ENCODE data around the gene PIP4K2A.

Gene PIP4K2A

GRCh38 chr10:22643116-22643515, 71.3 kb downstream of the PIP4K2A start:
- H3K4me1 ChIP-seq = peaks cover 21 to 39% (median 31%) of the 10 kb centered on the region in 10 experiments
- peaks cover 0 to 26% (median 6%) of the 10 kb centered on the region in 11 experiments; a peak in 9 of 22 replicates for H3K36me3 ChIP-seq
- H3K4me3 ChIP-seq = no peak overlapping the region
- no peak overlapping the region for H3K27ac ChIP-seq
- peaks cover under 1 to 77% (median 36%) of the 10 kb centered on the region in 11 experiments; a peak in 16 of 22 replicates for H4K20me1 ChIP-seq
- no peak for TF ChIP-seq Cebpa-rat (IDR thresholded peaks at IDR 0.05)
- H3K9ac ChIP-seq = no peak overlapping the region
- H3K9me3 ChIP-seq (replicated peaks in 1 of 11) = peaks cover 0 to 7% (median 0%) of the 10 kb centered on the region in 11 experiments; a peak in 2 of 22 replicates
- H3K4me2 ChIP-seq = peak overlapping the region in 6 of 11 experiments; percentile 34 to 49 (median 44); a peak in 6 of 22 replicates
- no peaks in the 10 kb centered on the region for H3K27me3 ChIP-seq

DNA sequence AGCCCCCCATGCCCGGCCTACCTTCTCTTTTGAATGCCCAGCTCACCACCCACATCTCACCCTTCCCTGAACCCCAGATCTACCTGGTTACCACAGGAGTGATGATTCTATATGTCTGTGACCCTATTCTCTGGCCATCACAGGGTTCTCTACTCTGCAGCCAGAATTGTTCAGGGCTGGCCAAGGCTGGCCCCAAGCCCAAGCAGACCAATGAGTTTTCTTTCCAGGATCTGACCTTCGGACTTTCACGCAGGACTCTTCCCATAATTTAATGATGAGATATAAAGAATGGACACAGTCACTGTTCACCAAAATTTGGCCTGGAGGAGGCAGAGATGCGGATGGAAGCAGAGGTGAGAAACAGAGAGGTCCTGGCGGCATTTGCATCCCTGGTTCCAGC, 72.6 kb downstream of the PIP4K2A start:
- Histone ChIP-seq H3K9me3 (replicated peaks in 1 of 11) (peaks cover 0 to 9% (median 0%) of the 10 kb centered on the region in 11 experiments; a peak in 8 of 22 replicates), H3K27me3 (no peaks in the 10 kb centered on the region), H3K4me2 (no peak overlapping the region), H3K9ac (no peak overlapping the region), H3K4me1 (peaks cover 9 to 26% (median 19%) of the 10 kb centered on the region in 10 experiments; a peak in 19 of 20 replicates), H3K36me3 (peaks cover 0 to 34% (median 6%) of the 10 kb centered on the region in 11 experiments; a peak in 9 of 22 replicates), H4K20me1 (peaks cover 0 to 66% (median 31%) of the 10 kb centered on the region in 11 experiments; a peak in 14 of 22 replicates), H3K27ac (no peak overlapping the region), H3K4me3 (no peak overlapping the region)
- TF ChIP-seq Cebpa-rat (IDR thresholded peaks at IDR 0.05) = no peak

DNA sequence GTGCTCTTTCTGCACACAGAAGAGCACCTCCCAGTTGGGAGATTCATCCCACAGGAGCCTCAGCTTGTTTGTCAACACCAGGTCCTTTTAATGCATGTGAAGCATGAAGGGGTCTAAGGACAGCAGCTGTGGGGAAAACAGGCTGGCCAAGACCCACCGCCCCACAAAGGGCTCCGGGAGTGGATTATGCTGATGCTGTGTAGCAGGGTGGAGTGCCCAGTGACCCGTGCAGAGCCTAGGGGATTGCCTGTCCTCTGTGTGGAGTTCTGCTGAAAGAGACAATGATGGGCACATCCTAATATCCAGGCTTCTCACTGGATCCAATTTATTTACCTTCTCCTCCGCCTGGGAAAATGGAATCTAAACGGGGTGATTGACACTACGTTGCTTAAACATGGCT, 74.0 kb downstream of the PIP4K2A start:
- Histone ChIP-seq H3K36me3 (peaks cover 0 to 34% (median 6%) of the 10 kb centered on the region in 11 experiments; a peak in 8 of 22 replicates), H3K27ac (no peak overlapping the region), H3K27me3 (no peaks in the 10 kb centered on the region), H3K4me2 (no peak overlapping the region), H3K4me1 (peaks cover 9 to 36% (median 14%) of the 10 kb centered on the region in 10 experiments; a peak in 18 of 20 replicates), H4K20me1 (peaks cover 0 to 74% (median 22%) of the 10 kb centered on the region in 11 experiments; a peak in 14 of 22 replicates), H3K4me3 (no peak overlapping the region), H3K9me3 (replicated peaks in 1 of 11) (peaks cover 0 to 15% (median 0%) of the 10 kb centered on the region in 11 experiments; a peak in 8 of 22 replicates), H3K9ac (no peak overlapping the region)
- TF ChIP-seq Cebpa-rat (IDR thresholded peaks at IDR 0.05) = no peak

DNA sequence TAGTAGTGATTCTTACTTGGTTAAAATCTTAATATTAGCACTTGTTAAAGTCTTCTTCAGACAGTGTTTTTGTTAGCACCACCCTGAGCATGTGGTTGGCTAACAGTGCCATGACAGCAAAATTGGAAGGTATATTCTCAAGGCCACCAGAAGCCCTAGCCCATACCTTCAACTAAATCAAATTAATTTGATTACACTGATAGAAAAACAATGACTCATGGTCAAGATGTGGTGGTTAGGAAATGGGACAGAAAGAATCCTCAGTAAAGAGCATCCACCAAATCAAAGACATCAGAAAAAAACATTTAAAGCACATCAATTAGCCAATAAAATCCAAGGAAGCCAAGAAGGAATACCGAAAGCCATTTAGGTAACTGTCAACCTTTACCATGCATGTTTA, 75.5 kb downstream of the PIP4K2A start:
- Histone ChIP-seq H3K27ac (no peak overlapping the region), H3K9me3 (replicated peaks in 1 of 11) (peaks cover 0 to 15% (median 0%) of the 10 kb centered on the region in 11 experiments; a peak in 8 of 22 replicates), H3K4me2 (no peak overlapping the region), H3K36me3 (peaks cover 0 to 34% (median 6%) of the 10 kb centered on the region in 11 experiments; a peak in 8 of 22 replicates), H3K27me3 (no peaks in the 10 kb centered on the region), H3K4me1 (peaks cover 3 to 28% (median 7%) of the 10 kb centered on the region in 10 experiments; a peak in 18 of 20 replicates), H3K9ac (no peak overlapping the region), H4K20me1 (peaks cover 0 to 71% (median 17%) of the 10 kb centered on the region in 11 experiments; a peak in 15 of 22 replicates), H3K4me3 (no peak overlapping the region)
- no peak for TF ChIP-seq Cebpa-rat (IDR thresholded peaks at IDR 0.05)

- Histone ChIP-seq H4K20me1 (peaks cover 0 to 70% (median 16%) of the 10 kb centered on the region in 11 experiments; a peak in 11 of 22 replicates), H3K4me2 (no peak overlapping the region)
Observed at GRCh38 chr10:22637491-22637890, 76.9 kb downstream of the PIP4K2A start.

GRCh38 chr10:22635650-22636049, 78.7 kb downstream of the PIP4K2A start:
- peaks cover 0 to 15% (median 4%) of the 10 kb centered on the region in 11 experiments; a peak in 7 of 22 replicates for H3K9me3 ChIP-seq (replicated peaks in 1 of 11)
- peaks cover 0 to 23% (median 0%) of the 10 kb centered on the region in 11 experiments; a peak in 4 of 22 replicates for H3K36me3 ChIP-seq
- H3K27ac ChIP-seq = no peak overlapping the region
- peak overlapping the region in 3 of 11 experiments; percentile 53 to 67 (median 56); a peak in 4 of 22 replicates for H3K4me2 ChIP-seq
- H3K4me1 ChIP-seq = peaks cover 3 to 52% (median 7%) of the 10 kb centered on the region in 10 experiments; a peak in 17 of 20 replicates
- no peaks in the 10 kb centered on the region for H3K27me3 ChIP-seq
- H4K20me1 ChIP-seq = peaks cover 0 to 58% (median 15%) of the 10 kb centered on the region in 11 experiments; a peak in 10 of 22 replicates
- TF ChIP-seq Cebpa-rat (IDR thresholded peaks at IDR 0.05) = no peak
- no peak overlapping the region for H3K4me3 ChIP-seq
- H3K9ac ChIP-seq = no peak overlapping the region

More at GRCh38 chr10:22637491-22637890, 76.9 kb downstream of the PIP4K2A start:
- H3K9me3 ChIP-seq (replicated peaks in 1 of 11) = peaks cover 0 to 15% (median 0%) of the 10 kb centered on the region in 11 experiments; a peak in 8 of 22 replicates
- no peak overlapping the region for H3K27ac ChIP-seq
- no peak overlapping the region for H3K9ac ChIP-seq
- peaks cover 0 to 33% (median 0%) of the 10 kb centered on the region in 10 experiments; a peak in 6 of 20 replicates for H3K4me1 ChIP-seq
- H3K27me3 ChIP-seq = no peaks in the 10 kb centered on the region
- H3K4me3 ChIP-seq = no peak overlapping the region
- peaks cover 0 to 30% (median 6%) of the 10 kb centered on the region in 11 experiments; a peak in 8 of 22 replicates for H3K36me3 ChIP-seq
- no peak for TF ChIP-seq Cebpa-rat (IDR thresholded peaks at IDR 0.05)

- Histone ChIP-seq H3K9ac (no peak overlapping the region), H3K27me3 (no peaks in the 10 kb centered on the region), H3K4me2 (peak overlapping the region in 2 of 11 experiments; percentile 56 to 67; a peak in 1 of 22 replicates), H3K27ac (no peak overlapping the region), H3K4me1 (peaks cover 12 to 59% (median 15%) of the 10 kb centered on the region in 10 experiments), H3K36me3 (peaks cover 0 to 18% (median 0%) of the 10 kb centered on the region in 11 experiments; a peak in 3 of 22 replicates), H4K20me1 (peaks cover 0 to 51% (median 11%) of the 10 kb centered on the region in 11 experiments; a peak in 9 of 22 replicates), H3K9me3 (replicated peaks in 1 of 11) (peaks cover 0 to 15% (median 4%) of the 10 kb centered on the region in 11 experiments; a peak in 7 of 22 replicates), H3K4me3 (no peak overlapping the region)
- TF ChIP-seq Cebpa-rat (IDR thresholded peaks at IDR 0.05) = no peak
Observed at GRCh38 chr10:22634606-22635459, 79.5 kb downstream of the PIP4K2A start.

DNA sequence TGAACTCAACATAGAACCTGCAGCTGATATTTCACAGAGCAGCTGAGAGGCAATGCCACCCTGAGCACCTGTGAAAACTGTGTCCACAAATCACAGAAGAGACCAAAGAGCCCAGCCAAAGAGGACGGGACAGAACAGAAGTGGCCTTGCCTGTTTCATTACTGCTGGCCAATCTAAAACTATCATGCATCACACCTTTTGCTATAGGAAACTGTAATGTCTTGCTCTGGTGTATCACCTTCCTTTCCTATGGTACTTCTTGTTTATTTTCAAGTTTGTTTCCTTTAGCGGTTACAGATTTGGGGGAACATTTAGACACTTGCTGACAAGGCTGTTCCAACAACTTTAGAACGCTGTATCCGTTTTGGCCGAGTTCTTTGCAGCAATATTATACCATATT, 80.3 kb downstream of the PIP4K2A start:
- Histone ChIP-seq H3K9me3 (replicated peaks in 1 of 11) (peaks cover 0 to 15% (median 4%) of the 10 kb centered on the region in 11 experiments; a peak in 7 of 22 replicates), H3K4me3 (no peak overlapping the region), H4K20me1 (peaks cover 0 to 49% (median 11%) of the 10 kb centered on the region in 11 experiments; a peak in 9 of 22 replicates), H3K4me1 (peaks cover 17 to 66% (median 20%) of the 10 kb centered on the region in 10 experiments), H3K27ac (0 out of 22 replicates have a peak overlapping the region, but pooled peaks of 1 of the 11 experiments have one; percentile 15), H3K27me3 (no peaks in the 10 kb centered on the region), H3K9ac (no peak overlapping the region), H3K4me2 (no peak overlapping the region), H3K36me3 (peaks cover 0 to 18% (median 0%) of the 10 kb centered on the region in 11 experiments; a peak in 3 of 22 replicates)
- no peak for TF ChIP-seq Cebpa-rat (IDR thresholded peaks at IDR 0.05)

All from BLaER1 treated with 17β-estradiol and CSF1 and Interleukin-3, amounts not matched to agents 10 nM and 100 nM (cell line).